OCI-LY7 (cell line): ENCODE data around the gene SLC16A13.

Experiments
- EZH2phosphoT487 ChIP-seq: fragments of 200-600 bp; sonication (generic); IDR thresholded peaks from 2 replicates; pipeline ENCODE4 v1.6.1; 2018; ENCODE audit warnings: low read depth, borderline replicate concordance, mild to moderate bottlenecking, mixed run types, antibody characterized with exemption, low read length, moderate library complexity, mixed read lengths
- TF ChIP-seq, protein P1 (sequence below): fragments of 200-600 bp; sonication (generic); conservative IDR thresholded peaks from 2 replicates; pipeline ENCODE4 v1.5.1; 2014; ENCODE audit warnings: mild to moderate bottlenecking, antibody characterized with exemption, low read length, moderate library complexity, mixed read lengths

- TF ChIP-seq, protein P1, sequence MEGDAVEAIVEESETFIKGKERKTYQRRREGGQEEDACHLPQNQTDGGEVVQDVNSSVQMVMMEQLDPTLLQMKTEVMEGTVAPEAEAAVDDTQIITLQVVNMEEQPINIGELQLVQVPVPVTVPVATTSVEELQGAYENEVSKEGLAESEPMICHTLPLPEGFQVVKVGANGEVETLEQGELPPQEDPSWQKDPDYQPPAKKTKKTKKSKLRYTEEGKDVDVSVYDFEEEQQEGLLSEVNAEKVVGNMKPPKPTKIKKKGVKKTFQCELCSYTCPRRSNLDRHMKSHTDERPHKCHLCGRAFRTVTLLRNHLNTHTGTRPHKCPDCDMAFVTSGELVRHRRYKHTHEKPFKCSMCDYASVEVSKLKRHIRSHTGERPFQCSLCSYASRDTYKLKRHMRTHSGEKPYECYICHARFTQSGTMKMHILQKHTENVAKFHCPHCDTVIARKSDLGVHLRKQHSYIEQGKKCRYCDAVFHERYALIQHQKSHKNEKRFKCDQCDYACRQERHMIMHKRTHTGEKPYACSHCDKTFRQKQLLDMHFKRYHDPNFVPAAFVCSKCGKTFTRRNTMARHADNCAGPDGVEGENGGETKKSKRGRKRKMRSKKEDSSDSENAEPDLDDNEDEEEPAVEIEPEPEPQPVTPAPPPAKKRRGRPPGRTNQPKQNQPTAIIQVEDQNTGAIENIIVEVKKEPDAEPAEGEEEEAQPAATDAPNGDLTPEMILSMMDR, result no peak
- TF ChIP-seq EZH2phosphoT487, result no peak
Observed at GRCh38 chr17:7026471-7027115, 9.2 kb upstream of the SLC16A13 start.
